Activated naive CD8-positive, alpha-beta T cell treated with anti-CD3 and anti-CD28 coated beads, Interleukin-2, amount 50 U/mL, for 24 hours (primary cell): ENCODE measurements around the gene MAMSTR.
"Not testable (repeated sequence)": the region's sequence is repeated elsewhere in the genome, so short reads cannot be mapped to it uniquely, and the experiment has no call there.

Experiments used
- ATAC-seq: fragments of 150-1000 bp; cut with Tn5 transposase; one replicate; pipeline ENCODE4 v1.10.0; 2021
- DNase-seq: peaks from one replicate; pipeline ENCODE4 v3.0.0; 2021
- H3K27ac Mint-ChIP-seq: one replicate; pipeline ENCODE4 v1.8.0; 2021; ENCODE audit warnings: mild to moderate bottlenecking, mixed read lengths
- H3K27me3 Mint-ChIP-seq: one replicate; pipeline ENCODE4 v1.8.0; 2021; ENCODE audit warnings: mixed read lengths
- H3K36me3 Mint-ChIP-seq: one replicate; pipeline ENCODE4 v1.8.0; 2021; ENCODE audit warnings: low read depth, mixed read lengths
- H3K4me1 Mint-ChIP-seq: one replicate; pipeline ENCODE4 v1.8.0; 2021; ENCODE audit warnings: mixed read lengths
- H3K4me3 Mint-ChIP-seq: one replicate; pipeline ENCODE4 v1.8.0; 2021; ENCODE audit warnings: mild to moderate bottlenecking, moderate library complexity, mixed read lengths
- H3K9me3 Mint-ChIP-seq: one replicate; pipeline ENCODE4 v1.8.0; 2021; ENCODE audit warnings: mixed read lengths

MAMSTR gene, protein sequence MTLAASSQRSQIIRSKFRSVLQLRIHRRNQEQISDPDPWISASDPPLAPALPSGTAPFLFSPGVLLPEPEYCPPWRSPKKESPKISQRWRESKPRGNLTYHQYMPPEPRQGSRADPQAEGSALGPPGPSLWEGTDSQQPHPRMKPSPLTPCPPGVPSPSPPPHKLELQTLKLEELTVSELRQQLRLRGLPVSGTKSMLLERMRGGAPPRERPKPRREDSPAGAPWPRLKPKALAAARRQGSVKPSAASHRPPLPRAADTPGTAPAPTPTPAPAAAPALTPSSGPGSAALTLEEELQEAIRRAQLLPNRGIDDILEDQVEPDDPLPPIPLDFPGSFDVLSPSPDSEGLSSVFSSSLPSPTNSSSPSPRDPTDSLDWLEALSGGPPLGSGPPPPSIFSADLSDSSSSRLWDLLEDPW

DNA sequence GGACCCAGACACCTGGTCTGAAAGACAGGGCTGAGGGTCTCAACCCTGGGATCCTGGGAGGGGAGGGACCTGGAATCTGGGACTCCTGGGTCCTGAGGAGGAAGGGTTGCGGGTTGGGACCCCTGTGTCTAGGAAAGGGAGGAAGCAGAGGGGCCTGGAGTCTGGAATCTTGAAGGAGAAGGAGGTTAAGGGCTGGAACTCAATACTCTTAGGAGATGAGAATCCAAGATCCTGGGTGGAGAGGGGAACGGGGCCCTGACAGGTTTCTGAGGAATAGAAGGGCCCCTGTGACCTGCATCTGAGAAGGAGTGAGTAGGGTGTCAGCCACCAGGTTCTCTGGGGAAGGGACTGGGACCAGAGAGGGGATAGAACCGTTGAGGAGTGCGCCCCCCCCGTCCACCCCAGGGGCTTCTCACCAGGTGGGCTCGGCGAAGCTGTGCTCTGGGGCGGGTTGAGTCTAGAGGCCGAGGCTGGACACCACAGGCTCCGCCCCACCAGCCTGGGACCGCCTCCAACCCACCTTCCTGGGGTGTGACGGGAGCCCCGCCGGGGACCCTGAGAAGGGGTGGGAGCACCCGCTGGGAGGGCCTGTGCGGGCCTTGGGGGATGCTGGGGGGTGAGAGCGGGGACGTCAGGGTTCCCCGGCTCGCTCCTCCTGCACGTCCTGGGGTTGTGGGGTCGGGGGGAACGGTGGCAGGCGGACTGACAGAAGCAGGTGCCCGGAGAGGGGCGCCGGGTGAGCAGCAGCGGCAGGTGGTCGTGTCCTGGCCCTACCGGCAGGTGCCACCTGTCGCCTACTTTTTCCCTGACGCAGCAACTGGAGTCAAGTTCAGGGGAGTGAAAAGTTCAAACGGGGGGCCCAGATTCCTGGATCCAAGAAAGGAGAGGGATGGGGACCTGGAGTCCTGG, at the start of gene MAMSTR:
TSS of gene MAMSTR (minus strand) at position 463 of the 909 bp plus-strand sequence. CDS start 694 bp downstream, outside the sequence.
- ATAC-seq (no peak), DNase-seq (peak; percentile 12)
- H3K36me3 Mint-ChIP-seq = no peaks in the 10 kb centered on the region
- no peaks in the 10 kb centered on the region for H3K9me3 Mint-ChIP-seq
- H3K4me1 Mint-ChIP-seq = peaks cover 17% of the 10 kb centered on the region
- peak within 1 kb of the TSS; percentile 92 for H3K4me3 Mint-ChIP-seq
- no peaks in the 10 kb centered on the region for H3K27me3 Mint-ChIP-seq
- peak within 1 kb of the TSS; percentile 99 for H3K27ac Mint-ChIP-seq

DNA sequence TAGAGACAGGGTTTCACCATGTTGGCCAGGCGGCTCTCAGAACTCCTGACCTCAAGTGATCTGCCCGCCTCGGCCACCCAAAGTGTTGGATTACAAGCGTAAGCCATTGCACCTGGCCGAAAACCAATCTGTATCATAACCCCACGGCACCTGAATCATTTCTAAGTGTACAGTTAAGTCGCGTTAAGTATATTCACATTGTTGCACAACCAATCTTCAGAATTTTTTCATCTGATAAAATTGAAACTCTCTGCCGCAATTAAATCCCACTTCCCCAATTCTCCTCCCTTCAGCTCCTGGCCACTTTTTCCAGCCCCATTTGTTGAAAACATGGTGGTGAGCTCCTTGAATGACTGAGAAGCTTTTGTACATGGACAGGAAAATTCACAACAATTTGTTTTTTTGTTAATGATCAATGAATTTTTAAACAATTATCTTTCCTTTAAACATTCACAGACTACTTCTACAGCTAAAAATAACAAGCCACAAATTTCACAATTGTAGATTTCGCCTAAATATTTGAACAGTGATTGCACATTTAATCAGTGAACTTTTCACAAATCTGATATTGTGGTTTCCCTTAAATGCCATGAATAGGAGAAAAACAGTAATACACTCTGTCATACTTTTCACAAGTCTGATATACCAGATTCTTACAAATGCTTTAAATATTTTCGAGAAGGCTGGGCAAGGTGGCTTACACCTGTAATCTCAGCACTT, 49.6 kb upstream of the MAMSTR start:
- H3K9me3 Mint-ChIP-seq = no peaks in the 10 kb centered on the region
- no peaks in the 10 kb centered on the region for H3K36me3 Mint-ChIP-seq
- no peak for ATAC-seq
- no peak for DNase-seq
- peaks cover 3% of the 10 kb centered on the region for H3K4me1 Mint-ChIP-seq
- peaks cover 21% of the 10 kb centered on the region for H3K27me3 Mint-ChIP-seq
- H3K27ac Mint-ChIP-seq = no peak overlapping the region
- H3K4me3 Mint-ChIP-seq = no peak overlapping the region

DNA sequence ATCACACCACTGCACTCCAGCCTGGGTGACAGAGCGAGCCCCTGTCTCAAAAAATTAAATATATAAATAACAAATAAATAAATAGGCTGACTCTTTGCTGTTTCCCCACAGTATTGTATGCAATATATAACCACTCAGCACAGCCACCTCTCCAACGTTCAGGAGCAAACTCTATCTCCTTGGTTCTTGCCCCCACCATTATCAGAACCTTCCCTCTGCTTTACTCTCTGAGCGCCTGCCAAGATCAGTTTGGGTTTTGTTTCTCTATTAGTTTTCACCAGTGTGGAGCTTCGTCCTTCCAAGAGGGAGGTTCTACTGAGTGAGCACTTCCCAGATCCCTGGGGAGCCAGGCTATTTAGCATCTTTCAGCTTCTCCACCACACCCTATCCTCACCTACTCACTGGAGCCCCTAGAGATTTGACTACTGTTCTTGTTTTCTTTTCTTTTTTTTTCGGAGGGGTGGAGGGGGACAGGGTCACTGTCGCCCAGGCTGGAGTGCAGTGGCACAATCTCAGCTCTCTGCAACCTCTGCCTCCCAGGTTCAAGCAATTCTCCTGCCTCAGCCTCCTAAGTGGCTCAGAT, 48.7 kb upstream of the MAMSTR start:
- not testable (repeated sequence) for DNase-seq, H3K36me3 Mint-ChIP-seq, ATAC-seq, H3K4me1 Mint-ChIP-seq, H3K4me3 Mint-ChIP-seq, H3K9me3 Mint-ChIP-seq
- Mint-ChIP-seq H3K27ac (peak overlapping the region; percentile 59), H3K27me3 (peaks cover 21% of the 10 kb centered on the region)

DNA sequence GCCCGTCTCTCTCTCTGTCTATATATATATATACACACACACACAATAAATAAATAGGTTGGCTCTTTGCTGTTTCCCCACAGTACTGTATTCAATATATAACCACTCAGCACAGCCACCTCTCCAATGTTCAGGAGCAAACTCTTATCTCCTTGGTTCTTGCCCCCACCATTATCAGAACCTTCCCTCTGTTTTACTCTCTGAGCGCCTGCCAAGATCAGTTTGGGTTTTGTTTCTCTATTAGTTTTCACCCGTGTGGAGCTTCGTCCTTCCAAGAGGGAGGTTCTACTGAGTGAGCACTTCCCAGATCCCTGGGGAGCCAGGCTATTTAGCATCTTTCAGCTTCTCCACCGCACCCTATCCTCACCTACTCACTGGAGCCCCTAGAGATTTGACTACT, 46.3 kb upstream of the MAMSTR start:
- not testable (repeated sequence) for H3K36me3 Mint-ChIP-seq, DNase-seq, H3K9me3 Mint-ChIP-seq, H3K4me1 Mint-ChIP-seq, H3K27ac Mint-ChIP-seq, H3K4me3 Mint-ChIP-seq, ATAC-seq
- peaks cover 24% of the 10 kb centered on the region for H3K27me3 Mint-ChIP-seq

DNA sequence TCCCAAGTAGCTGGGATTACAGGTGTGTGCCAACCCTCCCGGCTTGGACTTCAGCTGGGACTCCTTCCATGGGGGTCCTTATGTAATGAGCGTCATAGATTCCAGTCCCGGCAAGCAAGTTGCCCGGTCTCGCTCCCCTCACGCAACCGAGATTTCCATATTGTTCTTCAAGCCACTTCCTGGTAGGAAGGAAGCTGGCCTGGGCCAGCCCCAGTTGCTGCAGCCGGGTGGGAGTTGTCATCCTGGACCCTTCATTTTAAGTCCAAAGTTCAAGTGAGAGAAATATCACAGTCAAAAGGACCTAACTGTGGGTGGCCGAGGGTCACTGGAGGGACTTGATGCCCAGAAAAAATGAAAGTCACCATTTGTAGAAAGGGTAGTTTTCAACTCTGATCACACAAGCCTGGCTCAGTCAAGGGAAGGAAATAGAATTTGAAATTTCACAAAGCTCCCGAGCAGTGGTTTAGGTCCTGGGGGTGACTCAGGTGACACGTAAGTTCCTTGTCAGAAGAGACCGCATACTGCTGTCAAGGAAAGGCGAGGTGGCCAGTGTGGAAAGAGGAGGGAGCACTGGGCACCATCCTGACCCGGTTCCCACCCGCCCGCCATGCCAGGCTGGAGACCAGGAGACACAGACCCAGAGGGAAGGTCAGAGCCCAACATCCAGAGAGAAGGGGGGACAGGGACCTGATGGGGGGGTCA, 41.1 kb upstream of the MAMSTR start:
- peaks cover 4% of the 10 kb centered on the region for H3K4me1 Mint-ChIP-seq
- peak; percentile 68 for ATAC-seq
- peak overlapping the region; percentile 18 for H3K27ac Mint-ChIP-seq
- H3K4me3 Mint-ChIP-seq = no peak overlapping the region
- peak; percentile 22 for DNase-seq
- no peaks in the 10 kb centered on the region for H3K9me3 Mint-ChIP-seq
- H3K36me3 Mint-ChIP-seq = no peaks in the 10 kb centered on the region
- peaks cover 13% of the 10 kb centered on the region for H3K27me3 Mint-ChIP-seq

DNA sequence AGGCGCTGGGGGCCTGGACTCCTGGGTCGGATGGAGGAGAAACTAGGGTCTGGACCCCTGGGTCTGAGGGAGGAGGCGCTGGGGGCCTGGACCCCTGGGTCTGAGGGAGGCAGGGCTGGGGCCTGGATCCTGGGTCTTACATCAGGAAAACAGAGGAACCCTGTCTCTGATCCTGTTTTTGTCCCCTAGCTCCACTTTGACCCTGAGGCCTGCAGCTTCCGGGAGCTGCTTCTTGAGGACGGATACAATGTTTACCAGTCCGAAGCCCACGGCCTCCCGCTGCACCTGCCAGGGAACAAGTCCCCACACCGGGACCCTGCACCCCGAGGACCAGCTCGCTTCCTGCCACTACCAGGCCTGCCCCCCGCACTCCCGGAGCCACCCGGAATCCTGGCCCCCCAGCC, 38.2 kb upstream of the MAMSTR start:
- Mint-ChIP-seq H3K27ac (no peak overlapping the region), H3K36me3 (no peaks in the 10 kb centered on the region), H3K27me3 (peaks cover 25% of the 10 kb centered on the region), H3K9me3 (no peaks in the 10 kb centered on the region), H3K4me1 (peaks cover 11% of the 10 kb centered on the region), H3K4me3 (no peak overlapping the region)
- no peak for ATAC-seq
- no peak for DNase-seq

DNA sequence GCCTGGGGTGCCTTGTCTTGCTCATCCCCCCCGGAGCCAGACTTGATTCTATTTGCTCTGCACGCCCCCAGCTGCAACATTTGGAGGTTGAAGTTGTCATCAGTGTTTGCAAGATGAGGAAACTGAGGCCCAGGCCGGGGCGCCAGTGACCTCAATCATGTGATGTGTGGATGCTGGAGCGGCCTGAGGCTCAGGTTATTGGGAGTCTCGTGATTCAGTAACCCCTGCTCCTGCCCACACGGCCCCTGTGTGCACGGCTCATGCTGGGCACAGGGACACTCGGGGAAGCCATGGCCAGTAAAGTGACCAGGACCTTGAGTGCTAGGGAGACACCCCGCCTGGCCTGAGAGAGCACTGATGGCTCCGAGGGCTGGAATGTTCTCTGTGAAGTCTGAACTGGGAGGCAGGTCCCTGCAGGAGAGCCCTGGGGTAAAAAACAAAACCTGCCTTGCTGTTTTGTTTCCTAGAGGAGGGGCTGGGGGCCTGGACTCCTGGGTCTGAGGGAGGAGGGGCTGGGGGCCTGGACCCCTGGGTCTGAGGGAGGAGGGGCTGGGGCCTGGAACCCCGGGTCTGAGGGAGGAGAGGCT, 37.7 kb upstream of the MAMSTR start:
- Mint-ChIP-seq H3K27ac (no peak overlapping the region), H3K9me3 (no peaks in the 10 kb centered on the region), H3K27me3 (peaks cover 24% of the 10 kb centered on the region), H3K36me3 (no peaks in the 10 kb centered on the region), H3K4me1 (peaks cover 13% of the 10 kb centered on the region), H3K4me3 (no peak overlapping the region)
- ATAC-seq (no peak), DNase-seq (no peak)

DNA sequence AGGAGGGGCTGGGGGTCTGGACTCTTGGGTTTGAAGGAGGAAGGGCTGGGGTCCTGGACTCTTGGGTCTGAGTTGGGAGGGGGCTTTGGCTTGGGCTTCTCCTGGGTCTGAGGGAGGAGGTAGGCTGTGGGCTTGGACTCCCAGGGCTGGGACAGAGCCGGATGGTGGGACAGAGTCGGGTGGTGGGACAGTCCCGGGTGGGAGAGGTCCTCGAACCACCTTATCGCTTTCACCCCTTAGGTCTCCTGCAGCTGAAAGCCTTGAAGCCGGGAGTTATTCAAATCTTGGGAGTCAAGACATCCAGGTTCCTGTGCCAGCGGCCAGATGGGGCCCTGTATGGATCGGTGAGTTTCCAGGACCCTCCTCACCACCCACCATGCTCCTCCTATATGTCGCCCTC, 37.2 kb upstream of the MAMSTR start:
- Mint-ChIP-seq H3K4me1 (peaks cover 15% of the 10 kb centered on the region), H3K27ac (no peak overlapping the region), H3K4me3 (no peak overlapping the region), H3K27me3 (peaks cover 28% of the 10 kb centered on the region), H3K36me3 (no peaks in the 10 kb centered on the region), H3K9me3 (no peaks in the 10 kb centered on the region)
- DNase-seq = no peak
- no peak for ATAC-seq

DNA sequence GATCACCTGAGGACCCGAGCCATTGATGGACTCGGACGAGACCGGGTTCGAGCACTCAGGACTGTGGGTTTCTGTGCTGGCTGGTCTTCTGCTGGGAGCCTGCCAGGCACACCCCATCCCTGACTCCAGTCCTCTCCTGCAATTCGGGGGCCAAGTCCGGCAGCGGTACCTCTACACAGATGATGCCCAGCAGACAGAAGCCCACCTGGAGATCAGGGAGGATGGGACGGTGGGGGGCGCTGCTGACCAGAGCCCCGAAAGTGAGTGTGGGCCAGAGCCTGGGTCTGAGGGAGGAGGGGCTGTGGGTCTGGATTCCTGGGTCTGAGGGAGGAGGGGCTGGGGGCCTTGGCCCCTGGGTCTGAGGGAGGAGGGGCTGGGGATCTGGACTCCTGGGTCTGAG, 36.7 kb upstream of the MAMSTR start:
- Mint-ChIP-seq H3K9me3 (no peaks in the 10 kb centered on the region), H3K27ac (no peak overlapping the region), H3K4me1 (peaks cover 17% of the 10 kb centered on the region), H3K27me3 (peaks cover 30% of the 10 kb centered on the region), H3K36me3 (no peaks in the 10 kb centered on the region), H3K4me3 (no peak overlapping the region)
- DNase-seq = no peak
- no peak for ATAC-seq

DNA sequence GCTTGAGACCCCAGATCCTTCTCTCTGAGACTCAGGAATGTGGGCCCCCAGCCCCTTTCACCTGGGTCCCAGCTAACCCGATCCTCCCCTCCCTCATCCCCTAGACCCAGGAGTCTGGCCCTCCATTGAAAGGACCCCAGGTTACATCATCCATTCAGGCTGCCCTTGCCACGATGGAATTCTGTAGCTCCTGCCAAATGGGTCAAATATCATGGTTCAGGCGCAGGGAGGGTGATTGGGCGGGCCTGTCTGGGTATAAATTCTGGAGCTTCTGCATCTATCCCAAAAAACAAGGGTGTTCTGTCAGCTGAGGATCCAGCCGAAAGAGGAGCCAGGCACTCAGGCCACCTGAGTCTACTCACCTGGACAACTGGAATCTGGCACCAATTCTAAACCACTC, 36.3 kb upstream of the MAMSTR start:
- no peak for DNase-seq
- ATAC-seq = no peak
- peaks cover 33% of the 10 kb centered on the region for H3K27me3 Mint-ChIP-seq
- no peak overlapping the region for H3K27ac Mint-ChIP-seq
- no peaks in the 10 kb centered on the region for H3K9me3 Mint-ChIP-seq
- H3K4me3 Mint-ChIP-seq = no peak overlapping the region
- H3K36me3 Mint-ChIP-seq = no peaks in the 10 kb centered on the region
- H3K4me1 Mint-ChIP-seq = peaks cover 18% of the 10 kb centered on the region

DNA sequence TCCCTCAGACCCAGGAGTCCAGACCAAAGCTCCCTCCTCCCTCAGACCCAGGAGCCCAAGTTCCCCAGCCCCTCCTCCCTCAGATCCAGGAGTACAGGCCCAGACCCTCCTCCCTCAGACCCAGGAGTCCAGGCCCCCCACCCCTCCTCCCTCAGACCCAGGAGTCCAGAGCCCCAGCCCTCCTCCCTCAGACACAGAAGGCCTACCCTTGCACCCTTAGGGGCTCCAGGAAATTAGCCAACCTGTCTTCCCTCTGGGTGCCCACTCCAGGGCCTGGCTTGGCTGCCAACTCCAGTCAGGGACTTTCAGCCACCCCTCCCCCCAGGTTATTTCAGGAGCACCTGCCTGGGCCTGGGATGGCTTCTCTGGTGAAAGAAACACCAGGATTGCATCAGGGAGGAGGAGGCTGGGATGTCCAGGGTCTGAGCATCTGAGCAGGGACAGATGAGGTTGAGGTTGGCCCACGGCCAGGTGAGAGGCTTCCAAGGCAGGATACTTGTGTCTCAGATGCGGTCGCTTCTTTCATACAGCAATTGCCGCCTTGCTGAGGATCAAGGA, 35.6 kb upstream of the MAMSTR start, which contains the start of gene FGF21:
TSS of gene FGF21 (plus strand) at position 441 of the 558 bp plus-strand sequence. CDS start 713 bp downstream, outside the sequence.
- DNase-seq (no peak), ATAC-seq (no peak)
- Mint-ChIP-seq H3K27ac (no peak within 1 kb of the TSS), H3K27me3 (peaks cover 28% of the 10 kb centered on the region), H3K4me3 (no peak within 1 kb of the TSS), H3K4me1 (peaks cover 14% of the 10 kb centered on the region), H3K9me3 (no peaks in the 10 kb centered on the region), H3K36me3 (no peaks in the 10 kb centered on the region)

DNA sequence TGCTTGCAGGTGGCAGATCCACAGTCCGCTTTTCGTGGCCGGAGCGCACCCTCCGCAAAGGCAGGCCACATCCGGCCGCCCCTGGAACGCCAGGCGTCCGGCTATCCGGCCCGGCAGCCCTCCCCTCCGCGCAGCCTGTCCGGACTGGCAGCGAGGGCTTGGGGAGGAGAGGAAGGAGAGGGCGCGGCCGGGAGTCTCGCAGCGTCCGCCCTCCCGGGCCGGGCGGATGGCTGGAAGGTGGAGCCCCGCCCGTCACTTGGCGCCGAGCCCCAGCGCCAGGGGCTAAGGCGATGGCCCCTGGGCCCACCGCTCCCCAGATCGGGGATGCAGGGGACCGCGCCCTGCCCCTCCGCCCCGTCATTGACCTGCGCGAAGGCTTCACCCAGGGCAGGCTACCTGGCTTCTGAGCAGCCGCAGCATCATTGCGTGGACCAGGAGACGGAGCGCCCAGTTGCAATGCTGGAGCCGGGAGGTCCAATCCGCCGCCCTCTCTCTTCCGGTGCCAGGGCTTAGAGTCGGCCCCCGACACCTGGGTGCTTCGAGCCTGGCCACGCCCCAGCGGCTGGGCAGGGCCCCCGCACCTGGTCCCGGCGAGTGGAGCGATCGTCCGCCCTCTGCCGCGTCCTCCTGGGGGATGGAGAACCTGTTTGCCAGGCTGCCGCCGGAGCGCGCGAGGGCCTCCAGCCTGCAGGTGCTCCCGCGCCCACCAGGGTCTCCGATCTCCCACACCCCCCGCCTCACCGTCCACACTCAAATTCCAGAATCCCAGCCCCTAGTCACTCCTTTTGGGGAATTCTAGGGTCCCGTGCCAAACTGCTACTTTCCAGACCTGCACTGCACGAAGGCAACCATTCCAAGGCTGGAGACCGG, 33.2 kb upstream of the MAMSTR start, which contains the start of gene FUT1:
TSS of gene FUT1 (minus strand) at position 146 of the 870 bp plus-strand sequence. CDS start 1,360 bp downstream, outside the sequence.
- H3K27ac Mint-ChIP-seq = no peak within 1 kb of the TSS
- DNase-seq (peak; percentile 32), ATAC-seq (peak; percentile 55)
- no peaks in the 10 kb centered on the region for H3K9me3 Mint-ChIP-seq
- H3K36me3 Mint-ChIP-seq = no peaks in the 10 kb centered on the region
- peaks cover 14% of the 10 kb centered on the region for H3K4me1 Mint-ChIP-seq
- peak within 1 kb of the TSS; percentile 72 for H3K4me3 Mint-ChIP-seq
- peaks cover 28% of the 10 kb centered on the region for H3K27me3 Mint-ChIP-seq
